Neural progenitor cell (in vitro differentiated cells): ENCODE results near the gene SHQ1. TPM values are rescaled to one million over a fixed set of nuclear protein-coding genes. Genes with fewer than 3 reads are reported as not detected.
A peak's percentile ranks its signal among the peaks of the same experiment; 100 is the strongest.
"Not testable (repeated sequence)": the region's sequence is repeated elsewhere in the genome, so short reads cannot be mapped to it uniquely, and the experiment has no call there.

Experiments
- DNase-seq: peaks from one replicate; pipeline ENCODE4 v3.0.0-alpha.2; 2016; ENCODE audit warnings: low spot score
- H2AFZ ChIP-seq: fragments of 200-600 bp; sonication (generic); replicated peaks from 2 replicates; pipeline ENCODE4 v1.6.1; 2016; ENCODE audit warnings: antibody characterized with exemption
- H3F3A ChIP-seq: fragments of 200-600 bp; sonication (generic); 2 replicates; pipeline ENCODE4 v1.6.1; 2016; ENCODE audit warnings: antibody characterized with exemption, low read depth
- H3K27ac ChIP-seq: fragments of 200-600 bp; sonication (generic); 2 replicates; pipeline ENCODE4 v1.5.1; 2016; ENCODE audit warnings: mild to moderate bottlenecking
- H3K27me3 ChIP-seq: fragments of 200-600 bp; sonication (generic); 2 replicates; pipeline ENCODE4 v1.6.1; 2016; ENCODE audit warnings: mild to moderate bottlenecking, moderate library complexity
- H3K36me3 ChIP-seq: fragments of 200-600 bp; sonication (generic); 2 replicates; pipeline ENCODE4 v1.5.1; 2016
- H3K4me1 ChIP-seq: fragments of 200-600 bp; sonication (generic); 2 replicates; pipeline ENCODE4 v1.6.1; 2016; ENCODE audit warnings: mixed run types
- H3K4me2 ChIP-seq: fragments of 200-600 bp; sonication (generic); 2 replicates; pipeline ENCODE4 v1.6.1; 2016
- H3K4me3 ChIP-seq: fragments of 200-600 bp; sonication (generic); 2 replicates; pipeline ENCODE4 v1.5.1; 2016
- H3K79me2 ChIP-seq: fragments of 200-600 bp; sonication (generic); 2 replicates; pipeline ENCODE4 v1.6.1; 2016; ENCODE audit warnings: low read depth
- H3K9ac ChIP-seq: fragments of 200-600 bp; sonication (generic); 2 replicates; pipeline ENCODE4 v1.6.1; 2016
- H3K9me3 ChIP-seq: fragments of 200-600 bp; sonication (generic); 2 replicates; pipeline ENCODE4 v1.5.1; 2016; ENCODE audit warnings: low read depth
- H4K20me1 ChIP-seq: fragments of 200-600 bp; sonication (generic); 2 replicates; pipeline ENCODE4 v1.6.1; 2016; ENCODE audit warnings: low read depth
- H3K27ac Mint-ChIP-seq: 3 replicates; pipeline ENCODE4 v1.8.0; 2021; ENCODE audit warnings: mixed read lengths
- H3K27me3 Mint-ChIP-seq: 2 replicates; pipeline ENCODE4 v1.8.0; 2022; ENCODE audit warnings: low read depth, mild to moderate bottlenecking, inconsistent platforms, moderate library complexity, mixed read lengths; ENCODE audit not compliant: insufficient read depth
- H3K36me3 Mint-ChIP-seq: 3 replicates; pipeline ENCODE4 v1.8.0; 2021; ENCODE audit warnings: mixed read lengths
- H3K4me1 Mint-ChIP-seq: 3 replicates; pipeline ENCODE4 v1.8.0; 2021; ENCODE audit warnings: mixed read lengths
- H3K4me3 Mint-ChIP-seq: 3 replicates; pipeline ENCODE4 v1.8.0; 2021; ENCODE audit warnings: mild to moderate bottlenecking, moderate library complexity, mixed read lengths
- H3K9me3 Mint-ChIP-seq: 3 replicates; pipeline ENCODE4 v1.8.0; 2020; ENCODE audit warnings: mixed read lengths
- CTCF ChIP-seq: fragments of 200-600 bp; sonication (generic); IDR thresholded peaks from 2 replicates; pipeline ENCODE4 v1.5.1; 2017; ENCODE audit warnings: antibody characterized with exemption, mild to moderate bottlenecking
- EZH2 ChIP-seq: fragments of 200-600 bp; sonication (generic); IDR thresholded peaks from 2 replicates; pipeline ENCODE4 v1.6.1; 2017; ENCODE audit warnings: antibody characterized with exemption, mild to moderate bottlenecking, moderate library complexity
- EZH2phosphoT487 ChIP-seq: fragments of 200-600 bp; sonication (generic); IDR thresholded peaks from 2 replicates; pipeline ENCODE4 v1.6.1; 2017; ENCODE audit warnings: antibody characterized with exemption
- total RNA-seq: library from RNA; depleted of rRNA; stranded (reverse); fragments of >200 nt; gene quantifications from 2 replicates; pipeline ENCODE4 v1.2.3, GENCODE V29; 2015; ENCODE audit warnings: low replicate concordance

The SHQ1 gene
- total RNA-seq, 1 donor from 2014 or later = 21.3 TPM

GRCh38 chr3:72720566-72720965 is 127.7 kb downstream of the SHQ1 start:
- H3K4me3 Mint-ChIP-seq = no peak overlapping the region
- Histone ChIP-seq H3K9ac (no peak overlapping the region), H3K79me2 (no peaks in the 10 kb centered on the region), H3F3A (peaks cover 4% of the 10 kb centered on the region), H3K4me1 (peaks cover 13% of the 10 kb centered on the region), H3K9me3 (no peaks in the 10 kb centered on the region), H3K27me3 (no peaks in the 10 kb centered on the region), H3K27ac (no peak overlapping the region), H3K4me2 (peak overlapping the region; percentile 21), H3K4me3 (no peak overlapping the region), H4K20me1 (no peaks in the 10 kb centered on the region), H3K36me3 (no peaks in the 10 kb centered on the region), H2AFZ (no peak overlapping the region)
- TF ChIP-seq EZH2 = no peak
- no peaks in the 10 kb centered on the region for H3K36me3 Mint-ChIP-seq
- peaks cover 9% of the 10 kb centered on the region for H3K9me3 Mint-ChIP-seq
- peaks cover 31% of the 10 kb centered on the region for H3K4me1 Mint-ChIP-seq
- peak; percentile 15 for DNase-seq
- no peak overlapping the region for H3K27ac Mint-ChIP-seq
- peaks cover 6% of the 10 kb centered on the region for H3K27me3 Mint-ChIP-seq

- no peak overlapping the region for H3K27ac ChIP-seq
- H3K79me2 ChIP-seq = no peaks in the 10 kb centered on the region
- TF ChIP-seq EZH2 (no peak), EZH2phosphoT487 (no peak)
- H3K27me3 ChIP-seq = no peaks in the 10 kb centered on the region
- peaks cover 31% of the 10 kb centered on the region for H3K4me1 Mint-ChIP-seq
- no peak overlapping the region for H3K9ac ChIP-seq
- no peak overlapping the region for H3K4me3 ChIP-seq
- no peak for DNase-seq
- peaks cover 13% of the 10 kb centered on the region for H3K4me1 ChIP-seq
- peaks cover 16% of the 10 kb centered on the region for H3K9me3 Mint-ChIP-seq
- peaks cover 4% of the 10 kb centered on the region for H3F3A ChIP-seq
- no peaks in the 10 kb centered on the region for H4K20me1 ChIP-seq
- no peak overlapping the region for H3K4me2 ChIP-seq
- no peak overlapping the region for H3K4me3 Mint-ChIP-seq
- H3K36me3 Mint-ChIP-seq = no peaks in the 10 kb centered on the region
- H3K27ac Mint-ChIP-seq = no peak overlapping the region
- H3K9me3 ChIP-seq = no peaks in the 10 kb centered on the region
- H3K27me3 Mint-ChIP-seq = peaks cover 6% of the 10 kb centered on the region
- no peaks in the 10 kb centered on the region for H3K36me3 ChIP-seq
- no peak overlapping the region for H2AFZ ChIP-seq
These were observed 129.1 kb downstream of the SHQ1 start for GRCh38 chr3:72719137-72719536.

- not testable (repeated sequence) for H3F3A ChIP-seq, H3K27ac ChIP-seq, H3K4me1 ChIP-seq, H3K4me3 ChIP-seq, H3K27me3 Mint-ChIP-seq, H3K4me2 ChIP-seq, H3K9me3 ChIP-seq, H3K36me3 Mint-ChIP-seq, H3K27me3 ChIP-seq, H4K20me1 ChIP-seq, H3K27ac Mint-ChIP-seq, H3K9ac ChIP-seq, H3K36me3 ChIP-seq, DNase-seq, H3K79me2 ChIP-seq, H2AFZ ChIP-seq, H3K4me3 Mint-ChIP-seq, H3K4me1 Mint-ChIP-seq
- peaks cover 24% of the 10 kb centered on the region for H3K9me3 Mint-ChIP-seq
These were observed 134.1 kb downstream of the SHQ1 start for GRCh38 chr3:72714135-72714534.

- not testable (repeated sequence) for DNase-seq, H3K27ac ChIP-seq, H3K27me3 ChIP-seq, H3K4me3 Mint-ChIP-seq, H3K4me1 Mint-ChIP-seq, H3K79me2 ChIP-seq, H3F3A ChIP-seq, H3K27me3 Mint-ChIP-seq, H3K36me3 Mint-ChIP-seq, H2AFZ ChIP-seq, H3K4me3 ChIP-seq, H3K9ac ChIP-seq, H3K9me3 ChIP-seq, H3K4me2 ChIP-seq, H3K36me3 ChIP-seq, H4K20me1 ChIP-seq, H3K4me1 ChIP-seq, H3K27ac Mint-ChIP-seq
- H3K9me3 Mint-ChIP-seq = peaks cover 18% of the 10 kb centered on the region
These were observed 137.8 kb downstream of the SHQ1 start for GRCh38 chr3:72710471-72710870.

- no peaks in the 10 kb centered on the region for H3K4me1 Mint-ChIP-seq
- Histone ChIP-seq H3K4me3 (no peak overlapping the region), H3F3A (no peaks in the 10 kb centered on the region), H3K9ac (no peak overlapping the region), H3K4me2 (no peak overlapping the region), H2AFZ (no peak overlapping the region), H3K27me3 (no peaks in the 10 kb centered on the region), H3K36me3 (no peaks in the 10 kb centered on the region), H3K79me2 (no peaks in the 10 kb centered on the region), H3K4me1 (no peaks in the 10 kb centered on the region), H4K20me1 (no peaks in the 10 kb centered on the region), H3K27ac (no peak overlapping the region), H3K9me3 (no peaks in the 10 kb centered on the region)
- no peak for TF ChIP-seq CTCF
- no peak for TF ChIP-seq EZH2phosphoT487
- TF ChIP-seq EZH2 = no peak
- no peak overlapping the region for H3K4me3 Mint-ChIP-seq
- H3K27ac Mint-ChIP-seq = no peak overlapping the region
- no peak for DNase-seq
- H3K27me3 Mint-ChIP-seq = peaks cover 2% of the 10 kb centered on the region
- peaks cover 10% of the 10 kb centered on the region for H3K9me3 Mint-ChIP-seq
- no peaks in the 10 kb centered on the region for H3K36me3 Mint-ChIP-seq
These were observed 139.8 kb downstream of the SHQ1 start for GRCh38 chr3:72708441-72708840.
